GM04504 (cell line): ENCODE data around the gene TRPM3.

Experiments used
- DNase-seq: peaks from one replicate; pipeline ENCODE4 v3.0.0-alpha.2; 2012; ENCODE audit warnings: low read depth

TRPM3 gene

GRCh38 chr9:70484232-70485130 lies 636.9 kb downstream of the TRPM3 start:
- DNase-seq = peak; percentile 45

GRCh38 chr9:70481471-70481870 lies 640.0 kb downstream of the TRPM3 start:
- DNase-seq = no peak

- DNase-seq = no peak
These were observed 640.9 kb downstream of the TRPM3 start for GRCh38 chr9:70480405-70480980.

- no peak for DNase-seq
These were observed 641.5 kb downstream of the TRPM3 start for GRCh38 chr9:70479880-70480291.
